PC-9 (cell line): ENCODE measurements around the gene PACRG.

Experiments
- EZH2 ChIP-seq: fragments of 200-600 bp; sonication (generic); IDR thresholded peaks from 2 replicates; pipeline ENCODE4 v1.8.0; 2017; ENCODE audit warnings: antibody characterized with exemption, low read depth
- TF ChIP-seq, protein P1 (sequence below): fragments of 200-600 bp; sonication (generic); conservative IDR thresholded peaks from 2 replicates; pipeline ENCODE4 v1.6.1; 2017; ENCODE audit warnings: mixed run types, antibody characterized with exemption, mild to moderate bottlenecking, moderate library complexity

GRCh38 chr6:162684961-162685360, 42.8 kb upstream of the PACRG start:
- TF ChIP-seq, protein P1, sequence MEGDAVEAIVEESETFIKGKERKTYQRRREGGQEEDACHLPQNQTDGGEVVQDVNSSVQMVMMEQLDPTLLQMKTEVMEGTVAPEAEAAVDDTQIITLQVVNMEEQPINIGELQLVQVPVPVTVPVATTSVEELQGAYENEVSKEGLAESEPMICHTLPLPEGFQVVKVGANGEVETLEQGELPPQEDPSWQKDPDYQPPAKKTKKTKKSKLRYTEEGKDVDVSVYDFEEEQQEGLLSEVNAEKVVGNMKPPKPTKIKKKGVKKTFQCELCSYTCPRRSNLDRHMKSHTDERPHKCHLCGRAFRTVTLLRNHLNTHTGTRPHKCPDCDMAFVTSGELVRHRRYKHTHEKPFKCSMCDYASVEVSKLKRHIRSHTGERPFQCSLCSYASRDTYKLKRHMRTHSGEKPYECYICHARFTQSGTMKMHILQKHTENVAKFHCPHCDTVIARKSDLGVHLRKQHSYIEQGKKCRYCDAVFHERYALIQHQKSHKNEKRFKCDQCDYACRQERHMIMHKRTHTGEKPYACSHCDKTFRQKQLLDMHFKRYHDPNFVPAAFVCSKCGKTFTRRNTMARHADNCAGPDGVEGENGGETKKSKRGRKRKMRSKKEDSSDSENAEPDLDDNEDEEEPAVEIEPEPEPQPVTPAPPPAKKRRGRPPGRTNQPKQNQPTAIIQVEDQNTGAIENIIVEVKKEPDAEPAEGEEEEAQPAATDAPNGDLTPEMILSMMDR, result no peak
- TF ChIP-seq EZH2, result no peak
